Measurements from ENCODE around the gene RAD51B. TPM values are rescaled to one million over a fixed set of nuclear protein-coding genes. Genes with fewer than 3 reads are reported as not detected.

RAD51B gene
- total and polyA plus RNA-seq, 9 of the 15 experiments (the other 6 are each of a cell fraction or from before 2014, with no cell fraction given) = 8.5 to 17.3 (median 11.3) TPM

DNA sequence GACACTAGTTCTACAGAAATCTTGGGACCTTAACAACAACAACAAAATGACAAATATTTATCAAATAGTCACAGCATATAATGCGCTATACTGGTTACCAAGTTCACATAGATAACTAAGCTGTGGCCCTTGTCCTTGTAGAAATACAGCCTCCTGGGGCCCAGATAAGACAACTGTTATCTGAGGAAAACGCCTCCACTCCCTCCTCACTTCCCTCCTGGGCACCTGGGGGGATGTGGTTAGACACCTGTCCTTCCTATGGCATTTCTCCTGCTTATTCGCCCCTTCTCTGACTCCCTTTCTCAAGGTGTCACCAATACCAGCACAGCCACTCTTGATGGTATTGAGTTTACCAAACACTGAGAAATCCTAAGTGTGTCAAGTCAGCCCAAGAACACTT, 419.4 kb downstream of the RAD51B start (continued):
- no peak for TF ChIP-seq MITF (IDR thresholded peaks at IDR 0.05)
- TF ChIP-seq ZNF766 (CRISPR knock-in tag; conservative IDR thresholded peaks at IDR 0.05) = no peak
- TF ChIP-seq SMAD4 (CRISPR knock-in tag; conservative IDR thresholded peaks at IDR 0.05) = no peak
- TF ChIP-seq THAP12 (CRISPR knock-in tag; IDR thresholded peaks at IDR 0.05) = no peak
- peak; percentile 38; the same call in 1 of the 2 replicates for TF ChIP-seq SOX6 (IDR thresholded peaks at IDR 0.05)
- TF ChIP-seq, protein P1, sequence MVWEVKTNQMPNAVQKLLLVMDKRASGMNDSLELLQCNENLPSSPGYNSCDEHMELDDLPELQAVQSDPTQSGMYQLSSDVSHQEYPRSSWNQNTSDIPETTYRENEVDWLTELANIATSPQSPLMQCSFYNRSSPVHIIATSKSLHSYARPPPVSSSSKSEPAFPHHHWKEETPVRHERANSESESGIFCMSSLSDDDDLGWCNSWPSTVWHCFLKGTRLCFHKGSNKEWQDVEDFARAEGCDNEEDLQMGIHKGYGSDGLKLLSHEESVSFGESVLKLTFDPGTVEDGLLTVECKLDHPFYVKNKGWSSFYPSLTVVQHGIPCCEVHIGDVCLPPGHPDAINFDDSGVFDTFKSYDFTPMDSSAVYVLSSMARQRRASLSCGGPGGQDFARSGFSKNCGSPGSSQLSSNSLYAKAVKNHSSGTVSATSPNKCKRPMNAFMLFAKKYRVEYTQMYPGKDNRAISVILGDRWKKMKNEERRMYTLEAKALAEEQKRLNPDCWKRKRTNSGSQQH (CRISPR knock-in tag; IDR thresholded peaks at IDR 0.05) = no peak
- TF ChIP-seq EP300 (IDR thresholded peaks at IDR 0.05; ENCODE audit: low read length) = peak; percentile 28; the same call in 1 of the 2 replicates
- no peak for TF ChIP-seq CLOCK (CRISPR knock-in tag; IDR thresholded peaks at IDR 0.05; ENCODE audit: borderline replicate concordance)
- no peak for TF ChIP-seq PHB2 (IDR thresholded peaks at IDR 0.05; ENCODE audit: low read depth)
- TF ChIP-seq, protein P2, sequence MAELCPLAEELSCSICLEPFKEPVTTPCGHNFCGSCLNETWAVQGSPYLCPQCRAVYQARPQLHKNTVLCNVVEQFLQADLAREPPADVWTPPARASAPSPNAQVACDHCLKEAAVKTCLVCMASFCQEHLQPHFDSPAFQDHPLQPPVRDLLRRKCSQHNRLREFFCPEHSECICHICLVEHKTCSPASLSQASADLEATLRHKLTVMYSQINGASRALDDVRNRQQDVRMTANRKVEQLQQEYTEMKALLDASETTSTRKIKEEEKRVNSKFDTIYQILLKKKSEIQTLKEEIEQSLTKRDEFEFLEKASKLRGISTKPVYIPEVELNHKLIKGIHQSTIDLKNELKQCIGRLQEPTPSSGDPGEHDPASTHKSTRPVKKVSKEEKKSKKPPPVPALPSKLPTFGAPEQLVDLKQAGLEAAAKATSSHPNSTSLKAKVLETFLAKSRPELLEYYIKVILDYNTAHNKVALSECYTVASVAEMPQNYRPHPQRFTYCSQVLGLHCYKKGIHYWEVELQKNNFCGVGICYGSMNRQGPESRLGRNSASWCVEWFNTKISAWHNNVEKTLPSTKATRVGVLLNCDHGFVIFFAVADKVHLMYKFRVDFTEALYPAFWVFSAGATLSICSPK (IDR thresholded peaks at IDR 0.05; ENCODE audit: borderline replicate concordance) = no peak
- peak; percentile 79 for TF ChIP-seq TEAD4 (IDR thresholded peaks at IDR 0.05; ENCODE audit: low read length)
- no peak for TF ChIP-seq TEAD4 (CRISPR knock-in tag; IDR thresholded peaks at IDR 0.05; ENCODE audit: borderline replicate concordance)
- TF ChIP-seq, protein P3, sequence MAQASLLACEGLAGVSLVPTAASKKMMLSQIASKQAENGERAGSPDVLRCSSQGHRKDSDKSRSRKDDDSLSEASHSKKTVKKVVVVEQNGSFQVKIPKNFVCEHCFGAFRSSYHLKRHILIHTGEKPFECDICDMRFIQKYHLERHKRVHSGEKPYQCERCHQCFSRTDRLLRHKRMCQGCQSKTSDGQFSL (CRISPR knock-in tag; IDR thresholded peaks at IDR 0.05) = no peak
- TF ChIP-seq, protein P3 (tag; IDR thresholded peaks at IDR 0.05) = no peak
- no peak for TF ChIP-seq POLR2AphosphoS2 (IDR thresholded peaks at IDR 0.05; ENCODE audit: low read length)
- TF ChIP-seq ZNF23 (CRISPR knock-in tag; IDR thresholded peaks at IDR 0.05) = no peak

Data from K562 (cell line).